Measurements from ENCODE around the gene URB1.

GRCh38 chr21:32351428-32351827 lies 41.4 kb downstream of the URB1 start:
- no peak for TF ChIP-seq CTCF (conservative IDR thresholded peaks at IDR 0.05; ENCODE audit: low read length)
- TF ChIP-seq EZH2phosphoT487 (IDR thresholded peaks at IDR 0.05; ENCODE audit: borderline replicate concordance) = no peak

Data from Loucy (cell line).